ENCODE measurements around the gene ATRN. TPM values are rescaled to one million over a fixed set of nuclear protein-coding genes. Genes with fewer than 3 reads are reported as not detected.

Gene ATRN
- total RNA-seq, 1 donor from 2014 or later, result 31.5 TPM

DNA sequence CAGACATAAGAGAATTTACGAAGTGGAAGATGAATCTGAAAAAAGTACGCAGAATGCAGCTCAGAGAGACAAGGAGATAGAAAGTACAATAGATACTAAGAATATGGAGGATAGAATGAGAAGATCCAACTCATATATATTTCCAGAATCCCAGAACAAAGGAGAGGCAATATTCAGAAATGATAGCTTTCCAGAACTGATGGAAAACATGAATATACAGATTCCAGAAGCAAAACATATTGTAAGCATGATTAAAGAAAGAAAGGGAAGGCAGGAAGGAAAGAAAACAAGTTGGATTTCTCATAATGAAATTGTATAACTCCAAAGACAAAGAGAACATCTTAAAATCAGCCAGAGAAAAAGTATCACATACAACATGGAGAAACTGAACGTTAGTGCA is 169.4 kb downstream of the ATRN start:
- no peak for DNase-seq (ENCODE audit: low spot score)
- intact Hi-C loops (cut with DNase I), result no loop called here
- ATAC-seq, result no peak

DNA sequence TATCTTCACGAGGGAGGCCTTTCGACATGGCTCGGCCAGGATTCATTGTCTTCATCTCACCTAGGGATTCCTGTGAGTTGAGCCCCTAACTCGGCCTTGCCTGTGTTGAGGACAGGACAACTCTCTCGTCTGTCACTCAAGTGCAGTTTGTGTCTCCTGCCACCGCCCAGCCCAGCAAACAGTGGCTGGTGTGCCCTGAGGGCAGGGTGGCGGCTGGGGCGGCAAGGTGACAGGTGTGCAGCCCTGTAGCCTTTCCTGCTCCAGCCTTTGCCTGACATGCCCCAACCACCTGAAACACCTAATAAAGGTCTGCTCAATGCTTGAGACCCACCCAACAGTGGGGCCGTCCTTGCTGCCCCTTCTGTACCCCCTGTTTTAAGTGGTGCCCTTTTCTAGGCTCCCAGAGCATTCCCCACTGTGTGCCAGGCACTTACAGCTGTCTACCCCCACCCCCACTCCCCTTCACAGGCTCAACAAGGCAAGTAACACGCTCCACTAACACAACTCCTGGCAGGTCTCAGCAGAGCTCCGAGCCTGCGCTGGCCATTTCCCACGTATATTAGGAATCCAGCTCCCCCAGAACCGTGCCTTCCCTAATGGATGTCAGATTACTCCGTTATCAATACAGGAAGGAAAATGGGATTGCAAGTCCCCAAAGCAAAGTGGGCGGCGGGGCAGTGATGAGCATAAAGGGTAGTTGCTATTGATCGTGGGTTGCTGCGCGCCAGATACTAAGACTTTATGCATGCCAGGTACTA is 174.7 kb downstream of the ATRN start:
- no peak for ATAC-seq
- intact Hi-C loops (cut with DNase I), result no loop called here
- peak; percentile 21 for DNase-seq (ENCODE audit: low spot score)

DNA sequence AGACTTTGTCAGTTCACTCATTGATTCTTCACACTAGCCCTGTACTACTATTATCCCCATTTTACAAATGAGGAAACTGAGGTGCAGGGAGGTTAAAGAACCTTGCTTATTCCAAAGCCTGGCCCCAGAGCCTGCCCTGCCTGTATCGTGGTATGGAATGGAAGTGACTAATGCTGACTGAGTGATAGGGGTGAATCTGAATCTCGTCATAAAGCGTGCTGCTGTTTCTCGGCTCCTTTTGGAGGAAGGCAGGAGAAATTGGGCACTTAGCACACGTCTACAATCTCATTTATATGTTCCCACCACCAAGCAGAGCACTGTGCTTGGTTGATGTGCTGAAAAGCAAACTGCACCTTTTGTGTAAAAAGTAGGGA is 175.2 kb downstream of the ATRN start:
- DNase-seq (ENCODE audit: low spot score) (no peak), ATAC-seq (no peak)
- intact Hi-C loops (cut with DNase I), result no loop called here

DNA sequence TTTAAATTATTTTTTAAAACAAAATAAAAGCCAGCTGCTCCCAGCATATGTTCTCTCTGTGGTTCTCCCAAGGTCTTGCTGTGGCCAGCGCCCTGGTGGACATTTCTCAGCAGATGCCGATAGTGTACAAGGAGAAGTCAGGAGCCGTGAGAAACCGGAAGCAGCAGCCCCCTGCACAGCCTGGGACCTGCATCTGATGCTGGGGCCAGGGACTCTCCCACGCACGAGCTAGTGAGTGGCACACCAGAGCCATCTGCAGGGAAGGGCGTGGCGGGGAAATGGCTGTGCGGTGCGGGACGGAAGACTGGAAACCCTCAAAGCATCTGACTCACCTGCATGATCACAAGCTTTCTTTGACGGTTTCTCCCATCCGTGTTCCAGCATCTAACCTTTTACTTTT is 175.8 kb downstream of the ATRN start:
- DNase-seq (ENCODE audit: low spot score), result peak; percentile 36
- intact Hi-C loops (cut with DNase I), result no loop called here

DNA sequence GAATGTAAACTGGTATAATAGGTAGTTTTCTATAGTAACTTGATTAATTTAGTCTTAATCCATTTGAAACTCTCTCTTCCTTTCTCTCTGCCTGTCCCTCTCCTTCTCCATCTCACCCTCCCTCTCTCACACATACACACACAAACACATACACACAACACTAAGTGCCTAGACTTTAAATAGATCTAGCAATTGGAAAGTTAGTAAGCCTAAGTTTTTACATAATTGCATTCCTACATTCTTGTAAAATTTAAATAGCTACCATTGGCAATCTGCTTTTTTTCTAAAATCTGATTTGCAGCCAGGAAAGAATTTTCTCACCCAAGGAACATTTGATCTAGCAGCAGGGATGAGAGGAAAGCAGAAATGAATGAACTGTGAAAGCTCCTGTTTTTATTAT is 176.7 kb downstream of the ATRN start:
- ATAC-seq, result no peak
- no peak for DNase-seq (ENCODE audit: low spot score)
- intact Hi-C loops (cut with DNase I), result no loop called here

More for the DNA sequence above, 175.8 kb downstream of the ATRN start:
- no peak for ATAC-seq

DNA sequence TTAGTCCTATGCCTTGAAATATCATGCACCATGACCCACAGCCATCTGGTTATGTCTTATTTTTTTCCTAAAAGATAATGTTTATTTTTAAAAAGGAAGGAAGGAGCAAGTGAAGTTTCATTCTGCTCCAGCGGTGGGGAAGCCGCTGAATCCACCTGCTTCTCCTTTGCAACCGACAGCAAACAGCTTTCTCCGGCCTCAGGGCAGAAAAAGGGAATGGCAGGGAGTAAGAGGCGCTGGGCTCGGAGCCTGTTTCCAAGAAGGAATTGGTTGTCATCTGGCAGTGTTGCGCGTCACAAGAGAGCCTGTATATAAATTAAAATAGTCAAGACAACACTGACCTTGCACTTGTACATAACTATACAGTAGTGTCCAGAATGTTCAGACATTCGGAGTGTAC is 178.1 kb downstream of the ATRN start:
- DNase-seq (ENCODE audit: low spot score) (peak; percentile 23), ATAC-seq (no peak)
- intact Hi-C loops (cut with DNase I), result no loop called here

DNA sequence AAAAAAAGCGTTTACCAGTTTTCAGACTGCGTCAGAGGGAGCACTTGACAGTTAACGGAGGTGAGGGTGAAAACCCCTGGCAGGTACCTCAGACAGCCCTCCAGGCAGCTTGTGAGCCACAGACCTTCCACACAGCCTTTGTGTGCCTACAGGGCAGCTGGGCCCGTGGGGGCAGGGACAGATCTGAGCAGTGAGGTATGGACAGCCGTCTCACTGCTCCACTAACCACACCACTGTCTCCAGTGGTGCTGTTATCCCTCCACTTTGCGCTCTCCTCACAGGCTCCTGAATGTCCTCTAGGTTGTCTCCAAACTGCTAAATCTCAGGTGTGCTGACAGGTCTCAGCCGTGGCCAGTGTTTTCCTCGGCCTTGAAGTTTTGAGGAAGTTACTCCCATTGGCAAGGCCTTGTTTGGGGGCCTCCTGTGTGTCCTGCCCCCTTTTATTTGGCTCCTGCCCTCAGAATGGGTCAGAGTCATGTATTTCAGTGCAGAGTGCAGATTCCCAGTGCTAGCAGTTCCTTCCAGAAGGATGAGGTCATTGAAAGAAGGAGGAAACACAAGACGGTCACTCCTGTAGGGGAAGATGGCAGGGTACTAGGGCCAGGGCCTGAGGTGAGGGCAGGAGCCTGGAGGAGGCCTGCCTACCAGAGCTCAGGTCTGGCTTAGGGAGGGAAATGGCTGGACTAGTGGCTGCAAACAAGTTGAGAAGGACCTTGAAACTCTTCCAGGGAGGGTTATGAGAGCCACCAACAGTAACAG is 180.6 kb downstream of the ATRN start:
- peak; percentile 33 for DNase-seq (ENCODE audit: low spot score)
- no peak for ATAC-seq
- intact Hi-C loops (cut with DNase I), result no loop called here

DNA sequence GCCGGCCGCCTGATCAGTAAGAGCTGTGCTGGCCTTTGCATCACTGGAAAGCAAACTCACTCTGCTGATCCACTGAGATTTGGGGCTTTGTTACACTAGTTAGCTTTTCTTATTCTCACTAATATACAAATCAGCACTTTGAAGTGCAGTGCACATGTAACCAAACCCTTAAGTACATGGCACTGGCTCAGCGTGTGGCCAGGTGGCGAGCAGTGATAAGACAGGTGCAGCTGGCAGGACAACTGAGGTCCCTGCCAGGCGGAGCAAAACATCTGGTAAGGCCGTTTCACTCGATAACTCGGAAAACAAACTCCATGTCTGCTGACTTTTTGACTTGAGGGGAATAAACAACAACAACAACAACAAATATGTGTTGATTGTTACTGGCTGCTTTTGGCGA is 181.4 kb downstream of the ATRN start:
- intact Hi-C loops (cut with DNase I), result no loop called here
- ATAC-seq (no peak), DNase-seq (ENCODE audit: low spot score) (peak; percentile 36)

DNA sequence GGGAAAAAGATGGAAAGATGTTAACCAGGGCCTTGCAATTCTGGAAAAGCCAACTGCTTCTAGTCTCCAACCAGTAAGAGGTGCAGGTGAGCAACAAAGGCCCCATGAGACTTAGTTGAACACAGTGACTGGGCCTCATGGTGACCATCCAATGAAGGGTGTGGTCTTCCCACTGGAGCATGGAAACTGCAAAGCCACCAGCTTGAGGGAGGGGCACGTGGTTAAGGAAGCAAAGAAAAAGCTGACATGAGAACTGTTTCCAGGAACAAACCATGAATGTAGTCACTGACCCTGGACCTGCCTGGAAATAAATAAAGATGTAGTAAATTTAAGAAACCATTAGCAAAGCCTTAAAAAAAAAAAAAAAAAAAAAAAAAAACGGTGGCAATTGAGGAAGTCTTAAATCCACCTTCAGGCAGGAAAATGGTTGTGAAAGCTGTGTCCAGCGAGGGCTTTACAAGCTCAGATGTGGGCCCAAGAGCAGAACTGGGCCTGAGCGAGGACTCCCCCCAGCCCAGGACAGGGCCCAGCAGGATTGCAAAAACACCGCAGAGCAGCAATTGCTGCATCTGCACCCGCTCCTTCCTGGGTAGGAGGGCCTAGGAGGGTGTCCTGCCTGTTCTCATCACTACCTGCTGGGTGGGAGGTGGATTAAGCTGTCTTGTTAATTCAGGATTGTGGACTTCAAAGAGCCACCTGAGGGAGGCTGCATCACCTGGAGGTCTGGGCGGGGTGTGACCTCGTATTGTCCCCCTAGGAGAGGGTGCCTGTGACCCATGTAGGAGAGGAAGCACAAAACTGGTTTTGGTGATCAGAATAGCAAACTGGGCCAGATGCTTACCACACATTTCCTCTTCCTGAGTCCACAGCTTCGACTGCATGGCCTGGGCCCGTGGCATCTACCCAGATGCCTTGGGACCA is 182.1 kb downstream of the ATRN start:
- intact Hi-C loops (cut with DNase I), result no loop called here
- ATAC-seq (no peak), DNase-seq (ENCODE audit: low spot score) (peak; percentile 12)

DNA sequence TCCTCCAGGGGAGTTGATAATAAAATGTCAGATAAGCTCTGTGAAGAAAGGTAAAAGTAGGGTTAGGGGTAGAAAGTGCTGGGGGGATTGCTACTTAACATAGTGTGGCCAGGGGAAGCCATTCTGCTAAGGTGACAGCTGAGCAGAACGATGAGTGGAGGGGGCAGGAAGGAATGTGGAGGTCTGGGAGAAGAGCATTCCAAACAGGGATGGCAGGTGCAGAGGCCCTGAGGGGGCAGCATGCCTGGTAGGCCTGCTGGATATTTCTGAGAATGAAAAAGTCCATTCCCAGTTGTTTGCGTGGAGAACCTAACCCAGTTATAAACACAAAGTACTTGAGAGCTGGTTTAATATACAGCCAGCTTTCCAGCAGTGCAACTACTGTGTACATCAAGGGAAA is 183.1 kb downstream of the ATRN start:
- DNase-seq (ENCODE audit: low spot score) (peak; percentile 28), ATAC-seq (no peak)
- intact Hi-C loops (cut with DNase I), result no loop called here

DNA sequence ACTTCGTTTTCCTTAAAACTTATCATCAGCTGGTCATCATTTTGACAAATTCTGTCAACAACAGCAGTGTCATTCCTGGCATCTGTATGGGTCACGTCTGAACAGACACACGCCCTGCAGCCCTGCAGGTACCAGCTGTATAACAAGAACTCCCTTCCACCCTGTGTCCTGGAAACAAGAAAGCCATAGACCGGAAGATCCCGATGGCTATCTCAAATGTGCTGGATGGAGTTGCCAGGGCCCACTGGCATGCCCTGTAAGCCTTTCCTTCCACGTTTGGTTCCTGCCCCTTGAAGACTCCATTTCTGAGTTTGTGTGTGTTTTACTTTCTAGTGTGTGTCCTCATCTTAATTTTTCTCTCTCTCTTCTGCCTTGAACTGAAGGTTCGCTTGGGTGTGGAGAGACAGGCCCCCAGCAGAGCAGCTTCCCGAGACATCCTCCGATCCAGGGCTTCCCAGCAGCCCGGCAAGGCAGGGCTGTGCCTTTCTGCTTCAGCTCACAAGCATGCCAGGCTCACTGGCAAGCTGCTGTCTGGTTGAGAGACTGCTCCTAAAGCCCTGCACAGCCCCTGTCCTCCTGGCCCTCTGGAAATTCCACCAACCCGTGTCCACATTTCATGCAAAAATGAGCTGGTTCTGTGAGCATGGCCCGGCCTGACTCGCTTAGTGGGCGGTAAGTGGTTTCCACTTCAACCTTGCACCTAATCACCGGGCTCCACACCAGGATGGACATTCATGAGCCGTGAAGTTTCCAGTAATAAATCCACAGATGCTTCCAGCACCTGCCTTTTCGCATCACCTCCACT is 183.7 kb downstream of the ATRN start:
- intact Hi-C loops (cut with DNase I), result no loop called here
- peak; percentile 42 for DNase-seq (ENCODE audit: low spot score)
- no peak for ATAC-seq

DNA sequence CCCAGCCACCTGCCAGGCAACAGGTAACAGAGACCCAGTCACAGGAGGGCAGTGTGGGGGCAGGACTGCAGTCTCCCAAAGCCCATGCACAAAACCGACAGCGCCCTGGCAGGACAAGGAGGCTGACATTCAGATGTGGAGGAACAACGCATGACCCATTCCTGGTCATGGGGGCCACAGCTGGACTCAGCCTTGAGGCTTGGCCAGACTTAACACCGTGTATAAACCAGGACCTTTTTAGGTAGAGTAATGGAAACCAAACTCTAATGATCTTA is 184.2 kb downstream of the ATRN start:
- DNase-seq (ENCODE audit: low spot score) (no peak), ATAC-seq (no peak)
- intact Hi-C loops (cut with DNase I), result no loop called here

DNA sequence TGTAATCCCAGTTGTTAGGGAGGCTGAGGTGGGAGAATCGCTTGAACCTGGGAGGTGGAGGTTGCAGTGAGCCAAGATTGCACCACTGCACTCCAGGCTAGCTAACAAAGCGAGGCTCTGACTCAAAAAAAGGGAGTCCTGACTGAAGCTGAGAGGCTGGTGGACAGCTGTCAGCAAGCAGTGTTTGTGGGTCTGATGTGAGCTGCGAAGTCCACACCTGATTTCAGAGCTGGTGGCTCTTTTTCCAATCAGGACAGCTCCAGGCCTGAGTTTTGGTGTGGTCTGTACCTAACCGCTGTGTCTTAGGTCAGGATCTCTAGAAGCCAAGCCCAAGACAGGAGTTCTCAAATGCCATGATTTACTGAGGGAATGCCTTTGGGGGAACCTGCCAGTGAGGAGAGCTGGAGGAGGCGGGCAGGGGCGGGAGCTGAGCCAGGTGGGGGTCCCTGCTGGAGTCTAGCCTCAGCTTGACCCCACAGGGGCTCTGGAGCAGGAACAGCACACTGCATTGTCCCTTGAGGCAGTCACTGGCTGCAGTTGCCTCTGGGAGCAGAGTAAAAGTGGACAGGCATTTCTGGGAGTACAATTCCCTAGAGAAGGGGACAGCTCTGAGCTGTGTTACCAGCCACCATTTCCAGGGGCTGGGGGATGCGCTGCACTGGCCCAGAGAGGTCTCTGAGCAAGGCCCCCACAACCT is 187.3 kb downstream of the ATRN start:
- DNase-seq (ENCODE audit: low spot score) (peak; percentile 37), ATAC-seq (no peak)
- intact Hi-C loops (cut with DNase I), result no loop called here

DNA sequence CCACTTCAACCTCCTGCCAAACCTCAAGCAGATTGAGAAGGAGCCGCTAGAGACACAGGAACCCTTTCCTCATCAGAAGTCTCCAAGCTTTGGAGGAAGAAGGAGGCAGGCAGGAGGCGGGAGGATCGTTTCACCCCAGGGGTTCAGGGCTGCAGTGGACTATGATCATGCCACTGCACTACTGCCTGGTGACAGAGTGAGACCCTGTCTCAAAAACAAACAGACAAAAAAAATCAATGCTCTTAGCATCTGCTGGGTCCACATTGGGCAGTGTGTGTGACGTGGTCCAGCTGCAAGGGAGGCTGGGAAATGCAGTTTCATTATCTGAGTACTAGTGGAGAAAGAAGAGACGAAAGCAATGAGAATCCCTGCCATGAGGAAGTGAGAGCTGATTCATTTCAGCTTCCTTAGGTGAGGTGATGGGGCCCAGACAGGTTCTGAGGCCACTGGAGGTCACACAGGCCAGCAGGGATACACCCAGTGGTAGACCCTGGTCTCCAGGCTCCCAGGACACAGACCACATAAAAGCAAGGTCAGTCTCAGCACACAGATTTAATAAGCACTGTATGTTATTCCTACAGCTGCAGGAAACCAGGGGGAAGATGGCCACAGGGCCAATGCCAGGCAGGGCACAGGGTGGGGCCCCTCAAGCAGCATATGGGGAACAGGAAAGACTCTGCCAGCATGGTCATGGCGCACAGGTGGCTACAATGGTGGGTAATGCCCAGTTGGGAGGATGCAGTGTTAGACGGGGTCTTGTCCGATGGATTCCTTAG is 188.1 kb downstream of the ATRN start:
- peak; percentile 13 for DNase-seq (ENCODE audit: low spot score)
- no peak for ATAC-seq
- intact Hi-C loops (cut with DNase I), result no loop called here

DNA sequence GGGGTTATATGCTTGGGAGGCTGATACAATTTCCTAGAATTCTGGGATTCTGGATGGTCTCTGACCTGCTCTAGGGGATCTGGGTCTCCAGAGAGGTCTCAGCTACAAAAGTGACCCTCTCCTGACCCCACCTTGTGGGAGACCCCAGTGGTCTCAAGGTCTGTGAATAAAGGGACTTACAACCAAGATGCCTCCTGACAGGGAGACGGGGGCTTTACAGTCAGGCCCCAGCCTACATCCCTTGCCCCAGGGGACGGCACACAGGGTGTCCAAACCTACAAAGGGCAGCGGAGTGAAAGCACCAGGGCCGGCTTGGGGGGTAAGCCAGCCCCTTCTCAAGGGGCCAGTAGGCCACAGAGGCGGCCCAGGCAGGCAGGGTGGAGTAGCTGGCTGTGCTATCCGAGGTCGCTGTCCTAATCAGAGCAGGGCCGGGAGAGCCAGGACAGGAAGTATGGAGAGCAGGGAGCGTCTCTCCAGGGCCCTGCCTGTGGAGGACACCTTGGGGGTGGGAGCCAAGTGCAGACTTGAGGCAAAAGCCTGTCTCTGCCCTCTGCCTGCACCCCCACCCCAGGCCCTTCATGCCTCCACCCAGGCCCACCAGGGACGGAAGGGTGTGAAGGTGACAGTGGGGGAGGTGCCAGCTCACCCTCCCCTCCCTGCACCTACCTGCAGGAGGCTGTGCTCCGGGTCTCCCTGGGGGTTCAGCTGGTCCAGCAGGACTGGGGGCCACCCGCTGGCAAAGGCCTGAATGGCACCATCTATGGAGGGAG is 188.9 kb downstream of the ATRN start:
- DNase-seq (ENCODE audit: low spot score), result peak; percentile 51
- ATAC-seq, result no peak
- intact Hi-C loops (cut with DNase I), result no loop called here

DNA sequence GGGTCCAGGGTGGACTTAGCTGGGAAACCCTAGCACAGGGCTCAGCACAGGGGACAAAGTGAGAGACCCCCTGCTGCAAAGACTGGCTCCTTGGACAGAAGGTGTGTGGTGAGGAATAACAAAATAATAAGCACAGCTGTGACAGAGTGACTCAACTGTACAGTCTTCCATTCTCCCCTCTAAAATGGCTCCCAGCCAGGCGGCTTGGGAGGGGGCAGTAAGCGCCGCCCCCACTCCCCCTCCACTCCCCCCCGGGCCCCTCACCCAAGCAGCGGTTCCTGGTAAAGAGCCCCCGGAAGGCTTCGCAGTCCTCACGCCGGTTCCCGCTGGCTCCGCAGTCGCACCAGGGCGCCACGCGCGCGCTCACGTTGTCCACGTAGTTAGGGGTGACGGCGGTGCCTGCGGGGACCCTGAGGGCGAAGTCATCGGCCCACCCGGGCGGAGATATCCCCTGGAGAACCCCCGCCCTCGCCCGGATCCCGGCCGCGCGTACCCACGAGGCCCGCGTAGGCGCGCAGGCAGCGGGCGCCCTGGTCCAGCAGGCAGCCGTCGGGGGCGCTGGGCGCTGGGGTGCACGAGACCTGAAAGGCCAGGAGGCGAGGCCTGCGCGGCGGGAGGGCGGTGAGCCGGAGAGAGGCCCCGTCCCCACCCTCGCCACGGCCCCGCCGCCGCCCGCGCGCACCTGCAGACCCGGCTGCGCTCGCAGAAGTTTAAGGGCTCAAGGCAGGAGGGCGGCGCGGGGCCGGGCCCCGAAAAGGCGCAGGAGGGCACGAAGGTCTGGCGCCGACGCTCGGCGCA is 189.6 kb downstream of the ATRN start:
- DNase-seq (ENCODE audit: low spot score), result peak; percentile 52
- no peak for ATAC-seq
- intact Hi-C loops (cut with DNase I), result no loop called here
